ENCODE measurements around the gene FCGR3A. TPM values are rescaled to one million over a fixed set of nuclear protein-coding genes. Genes with fewer than 3 reads are reported as not detected.

FCGR3A gene
- total RNA-seq, 2 experiments from 2014 or later: 1.9 to 2.3 TPM

DNA sequence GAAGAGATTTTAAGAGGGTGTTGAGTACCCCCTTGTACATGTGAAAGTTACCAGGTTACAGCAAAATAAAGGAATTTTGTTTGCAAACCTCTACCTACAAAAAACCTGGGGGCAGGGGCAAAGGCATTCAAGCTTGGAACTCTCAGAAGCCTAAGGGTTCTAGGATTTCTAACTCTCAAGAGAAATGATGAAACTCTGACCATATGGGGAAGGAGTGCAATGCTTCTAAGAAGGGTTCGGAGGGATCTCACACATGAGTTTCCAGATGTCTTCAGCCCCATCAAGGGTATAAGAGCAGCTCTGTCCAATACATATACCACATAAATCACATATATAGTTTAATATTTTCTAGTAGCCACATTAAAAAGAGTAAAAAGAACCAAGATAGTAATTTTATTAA is 51.7 kb downstream of the FCGR3A start:
- DNase-seq (no peak), ATAC-seq (ENCODE audit: low read depth) (no peak)
- Mint-ChIP-seq H3K4me3 (no peak overlapping the region), H3K9me3 (no peaks in the 10 kb centered on the region), H3K4me1 (peaks cover 7% of the 10 kb centered on the region), H3K27ac (no peak overlapping the region), H3K27me3 (peaks cover 50% of the 10 kb centered on the region), H3K36me3 (no peaks in the 10 kb centered on the region)
- POLR2A ChIA-PET: no interaction called here

GRCh38 chr1:161495490-161495889 is 54.1 kb downstream of the FCGR3A start:
- DNase-seq: no peak
- H3K4me3 Mint-ChIP-seq: no peak overlapping the region
- no peak for ATAC-seq (ENCODE audit: low read depth)
- POLR2A ChIA-PET: interaction anchor here (0.6 kb wide), 1 partner anchor 126 kb away, joined by 3 read pairs; no protein-coding TSS in a partner anchor
- no peaks in the 10 kb centered on the region for H3K9me3 Mint-ChIP-seq
- no peak overlapping the region for H3K27ac Mint-ChIP-seq
- peaks cover 62% of the 10 kb centered on the region for H3K27me3 Mint-ChIP-seq
- peaks cover 22% of the 10 kb centered on the region for H3K4me1 Mint-ChIP-seq
- H3K36me3 Mint-ChIP-seq: no peaks in the 10 kb centered on the region

- ATAC-seq (ENCODE audit: low read depth) (no peak), DNase-seq (no peak)
- peaks cover 61% of the 10 kb centered on the region for H3K27me3 Mint-ChIP-seq
- peaks cover 19% of the 10 kb centered on the region for H3K4me1 Mint-ChIP-seq
- H3K27ac Mint-ChIP-seq: no peak overlapping the region
- no peaks in the 10 kb centered on the region for H3K36me3 Mint-ChIP-seq
- no peak overlapping the region for H3K4me3 Mint-ChIP-seq
- POLR2A ChIA-PET: no interaction called here
- no peaks in the 10 kb centered on the region for H3K9me3 Mint-ChIP-seq
Measured at GRCh38 chr1:161494091-161494735, 55.4 kb downstream of the FCGR3A start.

DNA sequence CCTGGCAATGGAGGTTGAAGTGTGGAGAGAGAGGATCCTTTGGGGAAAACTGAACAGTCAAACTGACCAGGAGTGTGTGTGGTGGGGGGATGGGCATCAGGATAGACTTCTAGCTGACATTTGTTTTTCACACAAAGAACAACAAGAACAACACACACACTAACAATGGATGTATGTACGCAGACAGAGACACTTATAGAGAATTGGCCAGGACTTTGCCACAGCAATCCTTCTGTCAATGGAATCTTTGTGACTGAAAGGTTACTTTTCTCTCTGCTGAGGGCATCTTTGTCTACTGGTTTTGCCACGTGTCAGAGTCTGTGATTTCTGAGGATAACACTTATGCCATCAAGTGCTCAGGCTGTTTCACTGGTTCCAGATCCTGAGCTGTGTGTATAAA is 56.8 kb downstream of the FCGR3A start:
- POLR2A ChIA-PET: no interaction called here
- ATAC-seq (ENCODE audit: low read depth) (no peak), DNase-seq (no peak)
- no peak overlapping the region for H3K4me3 Mint-ChIP-seq
- no peaks in the 10 kb centered on the region for H3K9me3 Mint-ChIP-seq
- H3K36me3 Mint-ChIP-seq: no peaks in the 10 kb centered on the region
- no peak overlapping the region for H3K27ac Mint-ChIP-seq
- peaks cover 18% of the 10 kb centered on the region for H3K4me1 Mint-ChIP-seq
- peaks cover 56% of the 10 kb centered on the region for H3K27me3 Mint-ChIP-seq

Other genes starting within 250 kb of the FCGR3A start
- 1 to 10 TPM; 8.4 to 9.5 TPM for gene MPZ, start 239.8 kb downstream of the FCGR3A start, total RNA-seq
- 100 to 1,000 TPM; 148 to 150 TPM for gene SDHC, start 235.4 kb downstream of the FCGR3A start, total RNA-seq
- gene CFAP126, start 181.9 kb downstream of the FCGR3A start, total RNA-seq: not detected
- 1 to 10 TPM; 1.3 to 2.4 TPM for gene FCGR2A, start 44.4 kb downstream of the FCGR3A start, total RNA-seq
- 1 to 10 TPM; 1.2 to 1.4 TPM for gene HSPA6, start 25.3 kb downstream of the FCGR3A start, total RNA-seq
- not detected for gene FCGR3B, start 81.4 kb upstream of the FCGR3A start, total RNA-seq
- gene FCGR2B, start 113.3 kb upstream of the FCGR3A start, total RNA-seq: under 1 TPM; 0.23 to 0.33 TPM
- under 1 TPM; 0.17 to 0.51 TPM for gene FCRLA, start 157.4 kb upstream of the FCGR3A start, total RNA-seq
- gene FCRLB, start 171.7 kb upstream of the FCGR3A start, total RNA-seq: under 1 TPM; 0.74 to 0.97 TPM
- gene DUSP12, start 200.0 kb upstream of the FCGR3A start, total RNA-seq: 10 to 100 TPM; 28.7 to 32.2 TPM
- 10 to 100 TPM; 18.5 to 20.0 TPM for gene ATF6, start 216.5 kb upstream of the FCGR3A start, total RNA-seq